Erythroblast (primary cell): ENCODE measurements around the gene NT5C1B.

ENCODE experiments used
- DNase-seq, 2 experiments: peaks; one replicate each; lab custom pipeline; 2025; lab: John Stamatoyannopoulos, UW
- GATA1 ChIP-seq: IDR thresholded peaks from 2 replicates; pipeline ENCODE4 v1.6.1; 2011; ENCODE audit warnings: low read depth, mild to moderate bottlenecking, control low read depth, low read length, moderate library complexity
- POLR2A ChIP-seq: IDR thresholded peaks from 2 replicates; pipeline ENCODE4 v1.6.1; 2011; ENCODE audit warnings: mild to moderate bottlenecking, low read length

Gene NT5C1B

DNA sequence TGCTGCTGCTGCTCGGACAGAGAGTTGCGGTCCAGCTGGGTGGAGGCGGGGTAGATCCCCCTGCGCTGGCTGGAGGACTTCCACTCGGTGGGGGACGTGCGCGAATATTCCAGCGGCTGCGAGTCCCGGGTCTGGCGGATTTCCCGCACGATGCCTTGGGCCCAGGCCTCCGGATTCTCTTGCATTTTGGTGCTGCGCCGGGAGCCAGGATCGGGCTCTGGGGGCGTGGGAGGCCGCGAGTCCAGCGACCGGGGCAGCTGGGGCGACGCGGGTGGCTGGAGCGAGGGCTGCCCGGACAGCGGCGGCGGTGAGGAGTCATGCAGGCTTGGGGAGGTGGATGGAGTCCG lies 4.8 kb downstream of the NT5C1B start:
- TF ChIP-seq POLR2A (no peak), GATA1 (no peak)
- no peak for DNase-seq

GRCh38 chr2:18583905-18584607 lies 5.3 kb downstream of the NT5C1B start:
- TF ChIP-seq GATA1 (no peak), POLR2A (no peak)
- no peak for DNase-seq

- DNase-seq: no peak
- TF ChIP-seq GATA1: no peak
- TF ChIP-seq POLR2A: no peak
Observed at GRCh38 chr2:18580606-18581005, 8.8 kb downstream of the NT5C1B start.

DNA sequence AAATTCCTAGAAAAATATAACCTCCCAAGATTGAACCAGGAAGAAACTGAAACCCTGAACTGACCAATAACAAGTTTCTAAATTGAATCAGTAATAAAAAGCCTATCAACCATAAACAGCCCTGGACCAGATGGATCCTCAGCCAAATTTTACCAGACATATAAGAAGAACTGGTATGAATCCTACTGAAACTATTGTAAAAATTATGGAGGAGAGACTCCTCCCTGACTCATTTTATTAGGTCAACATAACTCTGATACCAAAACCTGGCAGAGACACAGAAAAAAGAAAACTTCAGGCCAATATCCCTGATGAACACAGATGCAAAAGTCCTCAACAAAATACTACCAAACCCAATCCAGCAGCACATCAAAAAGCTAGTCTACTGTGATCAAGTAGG lies 11.3 kb downstream of the NT5C1B start:
- no peak for DNase-seq
- TF ChIP-seq GATA1: no peak
- TF ChIP-seq POLR2A: no peak

DNA sequence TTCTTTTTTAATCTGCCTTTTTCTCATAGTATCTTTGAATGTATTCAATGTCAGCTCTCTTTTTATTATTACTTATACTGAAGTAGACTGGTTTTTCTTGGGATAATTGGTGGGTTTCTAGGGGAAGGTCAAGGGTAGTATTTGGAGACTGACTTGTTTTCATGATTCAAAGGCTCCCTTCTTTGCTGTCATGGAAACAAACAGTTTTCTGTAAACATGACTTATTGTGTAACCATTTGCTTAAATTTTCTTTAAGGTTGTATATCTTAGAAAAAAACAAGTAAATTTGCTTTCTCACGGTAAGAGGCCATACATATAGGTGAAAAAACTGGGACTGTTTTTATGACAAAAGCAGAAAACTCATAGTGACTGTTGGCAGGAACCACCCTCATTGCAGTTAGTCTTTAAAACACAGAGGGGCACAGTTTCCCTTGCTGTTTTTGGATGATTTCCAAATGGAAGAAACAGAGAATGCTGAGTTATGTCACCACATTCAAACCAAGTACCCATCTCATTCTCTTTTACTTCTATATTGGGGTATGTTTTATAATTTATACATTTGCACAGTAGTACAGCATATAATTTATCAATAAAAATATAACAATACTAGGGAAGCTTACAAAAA lies 23.1 kb downstream of the NT5C1B start:
- DNase-seq: peak in 1 of 2 experiments; percentile 31
- TF ChIP-seq GATA1 (no peak), POLR2A (no peak)

GRCh38 chr2:18560797-18561085 lies 28.6 kb downstream of the NT5C1B start:
- TF ChIP-seq POLR2A (peak; percentile 63), GATA1 (no peak)
- DNase-seq: no peak

GRCh38 chr2:18560031-18560796 lies 29.2 kb downstream of the NT5C1B start, which contains the start of gene RDH14:
TSS of gene RDH14 (minus strand) at chr2:18560653. CDS start at chr2:18560572, 81 bp downstream.
- peak; percentile 92 to 93 for DNase-seq
- TF ChIP-seq POLR2A: peak; percentile 81
- TF ChIP-seq GATA1: no peak

- no peak for TF ChIP-seq POLR2A
- TF ChIP-seq GATA1: no peak
- DNase-seq: no peak
Observed at GRCh38 chr2:18559531-18560030, 29.8 kb downstream of the NT5C1B start.

DNA sequence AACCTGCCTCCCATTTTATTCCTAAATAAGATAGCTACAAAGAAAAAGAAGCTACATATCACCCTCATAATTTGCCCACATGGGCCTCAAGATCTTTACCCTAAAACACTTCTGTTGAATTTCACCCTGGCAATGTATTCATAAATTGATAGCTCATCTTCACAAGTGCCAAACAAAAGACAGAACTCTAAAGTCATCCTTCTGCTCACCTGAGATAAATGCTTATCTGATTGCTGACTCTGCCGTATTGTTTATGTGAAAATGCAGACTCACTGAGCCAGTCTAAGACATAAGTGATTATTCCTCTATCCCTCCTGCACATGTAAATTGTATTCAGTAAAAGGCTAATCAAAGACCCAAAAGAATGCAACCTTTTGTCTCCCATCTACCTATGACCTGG lies 30.9 kb downstream of the NT5C1B start:
- DNase-seq: peak; percentile 42 to 70
- TF ChIP-seq GATA1 (no peak), POLR2A (no peak)

DNA sequence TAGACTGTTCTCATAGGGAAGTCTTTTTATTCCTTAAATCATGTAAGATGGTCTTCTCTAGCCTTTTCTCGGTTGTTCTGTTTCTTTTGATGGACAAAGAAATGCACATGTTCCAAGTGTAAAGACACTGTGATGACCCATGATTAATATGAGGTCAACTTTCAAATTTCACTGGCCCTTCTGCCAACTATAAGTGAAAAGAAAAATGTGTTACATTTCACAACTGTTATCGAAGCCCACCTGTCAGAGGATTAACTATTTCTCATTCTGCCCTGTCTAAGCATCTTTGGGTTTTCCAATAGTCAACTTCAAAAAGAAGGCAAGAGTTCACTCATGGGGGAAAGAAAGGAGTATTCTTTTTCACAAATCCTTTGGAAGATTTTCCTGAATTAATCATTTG lies 32.2 kb downstream of the NT5C1B start:
- TF ChIP-seq POLR2A: peak; percentile 14
- TF ChIP-seq GATA1: no peak
- no peak for DNase-seq

DNA sequence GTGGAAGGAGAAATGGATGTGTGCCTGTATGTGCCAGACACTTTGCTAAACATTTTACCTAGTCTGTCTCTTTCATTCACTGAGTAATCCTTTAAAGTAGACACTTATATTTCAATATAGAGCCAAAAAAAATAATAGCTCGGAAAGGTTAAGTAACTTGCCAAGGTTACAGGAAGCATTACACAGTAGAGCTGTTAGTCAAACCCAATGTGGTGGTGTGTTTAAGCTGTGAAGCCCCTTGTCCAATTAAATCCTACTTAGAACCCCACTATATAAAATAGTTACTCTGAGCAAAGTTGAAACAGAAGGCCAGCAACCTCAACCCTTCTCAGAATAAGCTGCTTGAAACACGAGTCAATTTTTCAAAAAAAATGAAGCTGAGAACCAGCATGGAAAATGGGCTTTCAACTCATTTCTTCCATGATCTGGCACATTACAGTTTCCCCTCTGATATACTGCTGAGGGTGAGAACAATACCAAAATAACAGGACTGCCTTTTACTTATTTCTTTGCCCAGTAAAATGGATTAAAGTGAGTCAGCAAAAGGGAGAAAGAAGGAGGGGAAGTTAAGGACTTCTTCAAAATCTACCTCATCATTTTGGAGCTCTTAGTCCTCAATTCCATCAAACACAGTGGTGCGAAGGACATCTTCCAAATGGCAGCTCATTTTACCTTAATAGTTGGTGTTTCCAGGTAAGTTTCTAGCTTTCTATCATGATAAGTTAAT lies 36.9 kb downstream of the NT5C1B start:
- peak in 1 of 2 experiments; percentile 4 for DNase-seq
- TF ChIP-seq POLR2A (no peak), GATA1 (no peak)

GRCh38 chr2:18551623-18552022 lies 37.7 kb downstream of the NT5C1B start:
- DNase-seq: no peak

GRCh38 chr2:18551169-18551568 lies 38.2 kb downstream of the NT5C1B start:
- no peak for DNase-seq
- TF ChIP-seq POLR2A: no peak
- no peak for TF ChIP-seq GATA1

More at GRCh38 chr2:18551623-18552022, 37.7 kb downstream of the NT5C1B start:
- no peak for TF ChIP-seq POLR2A
- TF ChIP-seq GATA1: no peak
